GM12878 (cell line): ENCODE data around the gene KPNA4. TPM values are rescaled to one million over a fixed set of nuclear protein-coding genes. Genes with fewer than 3 reads are reported as not detected.

ENCODE experiments used
- ATAC-seq: fragments of 200-7000 bp; cut with Tn5 transposase; 3 replicates; pipeline ENCODE4 v1.9.1; 2020; ENCODE audit warnings: mild to moderate bottlenecking, moderate library complexity
- BruUV-seq: library from RNA; stranded (reverse); fragments of 400-500 nt; replicated peaks from 2 replicates; lab custom pipeline; 2021; lab: Mats Ljungman, UMichigan
- CTCF ChIA-PET: fragments of 300-600 bp; sonication (Branson Sonifier 250); formaldehyde crosslinking; extraction: SDS; loops from one replicate; lab custom pipeline; 2021; ENCODE audit warnings: inconsistent platforms; lab: Yijun Ruan, JAX
- POLR2A ChIA-PET: fragments of 350-600 bp; formaldehyde crosslinking; extraction: SDS; loops from one replicate; lab custom pipeline; 2021; ENCODE audit warnings: inconsistent platforms; lab: Charles Lee
- RAD21 ChIA-PET: fragments of 300-600 bp; sonication (Branson Sonifier 250); formaldehyde crosslinking; loops from one replicate; lab custom pipeline; 2023; ENCODE audit warnings: antibody characterized with exemption; ENCODE audit not compliant: unreplicated experiment; lab: Charles Lee
- SMC1A ChIA-PET: fragments of 300-600 bp; sonication (Branson Sonifier 250); formaldehyde crosslinking; loops from one replicate; lab custom pipeline; 2023; ENCODE audit not compliant: unreplicated experiment, uncharacterized antibody; lab: Charles Lee
- DNase-seq: peaks from one replicate; pipeline ENCODE4 v3.0.0-alpha.2; 2011; ENCODE audit warnings: low read depth, low spot score
- FAIRE-seq: peaks from 3 replicates; lab custom pipeline; 2011; peaks lifted over from hg19 to GRCh38; lab: Jason Lieb, UNC
- H2AFZ ChIP-seq: 2 replicates; pipeline ENCODE4 v1.6.0; 2011; ENCODE audit warnings: low read depth, low read length, control low read depth; ENCODE audit not compliant: control insufficient read depth
- H3K27ac ChIP-seq: 2 replicates; pipeline ENCODE4 v1.5.1; 2011; ENCODE audit warnings: control low read depth; ENCODE audit not compliant: control insufficient read depth, insufficient read depth
- H3K27me3 ChIP-seq, 2 experiments: replicated peaks in 1 of 2; 2 replicates each; pipeline versions ENCODE4 v1.6.0 to v1.6.1; 2011; ENCODE audit warnings: low read length in 1 of 2; ENCODE audit not compliant: control insufficient read depth in 2 of 2, insufficient read depth in 2 of 2
- H3K36me3 ChIP-seq, 2 experiments: 2 replicates each; pipeline ENCODE4 v1.5.1; 2011; ENCODE audit warnings: low read length in 1 of 2; ENCODE audit not compliant: control insufficient read depth in 2 of 2, insufficient read depth in 2 of 2
- H3K4me1 ChIP-seq: 2 replicates; pipeline ENCODE4 v1.6.1; 2011; ENCODE audit warnings: mild to moderate bottlenecking, low read length, moderate library complexity, mixed read lengths; ENCODE audit not compliant: control insufficient read depth, insufficient read depth
- H3K4me2 ChIP-seq: 2 replicates; pipeline ENCODE4 v1.6.0; 2011; ENCODE audit warnings: control low read depth; ENCODE audit not compliant: control insufficient read depth, insufficient read depth
- H3K4me3 ChIP-seq: fragments of 200-600 bp; sonication (generic); 2 replicates; pipeline ENCODE4 v1.5.1; 2016
- H3K79me2 ChIP-seq: 2 replicates; pipeline ENCODE4 v1.6.0; 2011; ENCODE audit warnings: low read length; ENCODE audit not compliant: control insufficient read depth, insufficient read depth
- H3K9ac ChIP-seq: 2 replicates; pipeline ENCODE4 v1.8.0; 2011; ENCODE audit warnings: low read length, control low read depth, mixed read lengths; ENCODE audit not compliant: control insufficient read depth, insufficient read depth
- H3K9me3 ChIP-seq: replicated peaks from 3 replicates; pipeline ENCODE4 v1.5.1; 2011; ENCODE audit warnings: mild to moderate bottlenecking, low read length; ENCODE audit not compliant: control insufficient read depth, insufficient read depth
- H4K20me1 ChIP-seq: 2 replicates; pipeline ENCODE4 v1.6.0; 2011; ENCODE audit not compliant: control insufficient read depth, insufficient read depth
- CBX3 ChIP-seq: fragments of 200-600 bp; sonication (generic); IDR thresholded peaks from 2 replicates; pipeline ENCODE4 v1.6.1; 2016; ENCODE audit warnings: low read depth, borderline replicate concordance
- EGR1 ChIP-seq, 2 experiments: IDR thresholded peaks; 1 replicate in 1 of 2; 2 replicates in 1 of 2; pipeline ENCODE4 v1.6.1; 2011 to 2012; ENCODE audit warnings: low read depth in 2 of 2, low read length in 2 of 2, borderline replicate concordance in 1 of 2, mild to moderate bottlenecking in 1 of 2, moderate library complexity in 1 of 2
- EP300 ChIP-seq, 2 experiments: fragments of 150-350 bp in 1 of 2; IDR thresholded peaks; 2 replicates each; pipeline ENCODE4 v1.6.1; 2011 to 2012; ENCODE audit warnings: low read depth in 2 of 2, low read length in 2 of 2, borderline replicate concordance in 1 of 2, improper control_type of control experiment in 1 of 2, inconsistent platforms in 1 of 2; ENCODE audit not compliant: control insufficient read depth in 1 of 2
- RFX5 ChIP-seq: IDR thresholded peaks from 2 replicates; pipeline ENCODE4 v1.6.1; 2011; ENCODE audit warnings: low read depth, low read length, improper control_type of control experiment
- WGBS: methylation state at CpG from one replicate; pipeline ENCODE4 v1.1.6; 2016; ENCODE audit warnings: low lambda C conversion rate; ENCODE audit not compliant: insufficient replicate concordance, insufficient coverage; ENCODE audit errors: missing lambda C conversion rate; 5-methylcytosine and 5-hydroxymethylcytosine counted together
- in situ Hi-C: fragments of 300-500 bp; cut with MboI; formaldehyde crosslinking; loops from 9 replicates; pipeline ENCODE4 v1.14.3; 2018; ENCODE audit warnings: mixed read lengths
- intact Hi-C: fragments of 100-400 bp; cut with micrococcal nuclease; formaldehyde crosslinking; loops from one replicate; pipeline ENCODE4 v1.14.2; 2022; ENCODE audit not compliant: unreplicated experiment
- polyA plus RNA-seq, 11 experiments: library from polyadenylated mRNA; depleted of rRNA in 4 of 11; unstranded in 6 of 11; stranded (reverse) in 5 of 11; fragments of >200 nt; fragmentation: Nextera tagmentation in 4 of 11; fragmentation: Illumina TruSeq in 1 of 11; extraction: Ambion mirVana in 4 of 11; extraction: Trizol in 1 of 11; gene quantifications; 1 replicate in 1 of 11; 2 replicates in 10 of 11; pipeline versions ENCODE4 v1.2.1 to v1.2.3, GENCODE V29; 2011 to 2016; ENCODE audit warnings: inconsistent platforms in 2 of 11, missing spikeins in 2 of 11, low read depth in 1 of 11
- total RNA-seq, 4 experiments: library from RNA; depleted of rRNA in 3 of 4; stranded (reverse); fragments of >200 nt in 3 of 4; fragmentation: Illumina TruSeq in 1 of 4; extraction: Trizol in 1 of 4; gene quantifications; 2 replicates each; pipeline versions ENCODE4 v1.2.1 to v1.2.3, GENCODE V29; 2013 to 2021
- TF ChIP-seq, protein P1 (sequence below): fragments of 450-650 bp; IDR thresholded peaks from 2 replicates; pipeline ENCODE4 v1.6.1; 2017; ENCODE audit warnings: mild to moderate bottlenecking, low read depth, inconsistent platforms; ENCODE audit not compliant: poor library complexity, severe bottlenecking

Gene KPNA4
- total and polyA plus RNA-seq, 10 of the 15 experiments (the other 5 are each of a cell fraction or from before 2014, with no cell fraction given), result 9.9 to 40.6 (median 18.1) TPM

GRCh38 chr3:160557571-160557970, 7.8 kb downstream of the KPNA4 start:
- TF ChIP-seq EP300 (IDR thresholded peaks at IDR 0.05; ENCODE audit: borderline replicate concordance in 1 of 2, control insufficient read depth in 1 of 2, low read depth in 2 of 2, low read length in 2 of 2) (no peak), EGR1 (IDR thresholded peaks at IDR 0.05; ENCODE audit: borderline replicate concordance in 1 of 2, low read depth in 2 of 2, low read length in 2 of 2) (no peak), RFX5 (no peak), CBX3 (no peak)
- TF ChIP-seq, protein P1, sequence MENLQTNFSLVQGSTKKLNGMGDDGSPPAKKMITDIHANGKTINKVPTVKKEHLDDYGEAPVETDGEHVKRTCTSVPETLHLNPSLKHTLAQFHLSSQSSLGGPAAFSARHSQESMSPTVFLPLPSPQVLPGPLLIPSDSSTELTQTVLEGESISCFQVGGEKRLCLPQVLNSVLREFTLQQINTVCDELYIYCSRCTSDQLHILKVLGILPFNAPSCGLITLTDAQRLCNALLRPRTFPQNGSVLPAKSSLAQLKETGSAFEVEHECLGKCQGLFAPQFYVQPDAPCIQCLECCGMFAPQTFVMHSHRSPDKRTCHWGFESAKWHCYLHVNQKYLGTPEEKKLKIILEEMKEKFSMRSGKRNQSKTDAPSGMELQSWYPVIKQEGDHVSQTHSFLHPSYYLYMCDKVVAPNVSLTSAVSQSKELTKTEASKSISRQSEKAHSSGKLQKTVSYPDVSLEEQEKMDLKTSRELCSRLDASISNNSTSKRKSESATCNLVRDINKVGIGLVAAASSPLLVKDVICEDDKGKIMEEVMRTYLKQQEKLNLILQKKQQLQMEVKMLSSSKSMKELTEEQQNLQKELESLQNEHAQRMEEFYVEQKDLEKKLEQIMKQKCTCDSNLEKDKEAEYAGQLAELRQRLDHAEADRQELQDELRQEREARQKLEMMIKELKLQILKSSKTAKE, result no peak
- RAD21 ChIA-PET, result no interaction called here
- no peak overlapping the region for H3K4me3 ChIP-seq
- SMC1A ChIA-PET, result interaction anchor here (1.2 kb wide), 1 partner anchor 199 kb away, joined by 3 read pairs; no protein-coding TSS in a partner anchor
- H2AFZ ChIP-seq, result no peak overlapping the region
- CTCF ChIA-PET, result interaction anchor here (0.9 to 1.1 kb wide), 2 partner anchors 11 to 553 kb away, joined by 3 to 5 read pairs; no protein-coding TSS in a partner anchor
- WGBS, result 97% methylated on average over 2 of the region's 2 CpGs
- no peaks in the 10 kb centered on the region for H3K27me3 ChIP-seq
- in situ Hi-C loops, result no loop called here
- DNase-seq (no peak), FAIRE-seq (no peak), ATAC-seq (no peak)
- peaks cover 94% of the 10 kb centered on the region for H3K79me2 ChIP-seq
- 0 out of 4 replicates have a peak, but pooled peaks cover 0 to 2% of the 10 kb centered on the region in 2 experiments for H3K36me3 ChIP-seq
- H4K20me1 ChIP-seq, result no peaks in the 10 kb centered on the region
- no peaks in the 10 kb centered on the region; the same call in 2 of the 3 replicates for H3K9me3 ChIP-seq
- intact Hi-C loops, result no loop called here
- no peak overlapping the region for H3K27ac ChIP-seq
- POLR2A ChIA-PET, result no interaction called here
- no TSS peak for BruUV-seq
- peaks cover 7% of the 10 kb centered on the region; the same call in 1 of the 2 replicates for H3K4me1 ChIP-seq
- no peak overlapping the region for H3K4me2 ChIP-seq
- H3K9ac ChIP-seq, result no peak overlapping the region
